ENCODE data around the gene ADCY9.

- TF ChIP-seq CTCF (IDR thresholded peaks at IDR 0.05), result no peak
- TF ChIP-seq POLR2A (IDR thresholded peaks at IDR 0.05), result no peak
These were observed 151.5 kb downstream of the ADCY9 start for GRCh38 chr16:3964686-3965290.

Data from tibial nerve (tissue), 3 donors.